DMS53 treated with DMSO at 0.1 percent for 48 hours (cell line): ENCODE data around the gene SLC1A7.
A peak's percentile ranks its signal among the peaks of the same experiment; 100 is the strongest.

Experiments used
- DNase-seq: peaks from one replicate; lab custom pipeline; 2025; ENCODE audit not compliant: unreplicated experiment; lab: John Stamatoyannopoulos, UW

The SLC1A7 gene

DNA sequence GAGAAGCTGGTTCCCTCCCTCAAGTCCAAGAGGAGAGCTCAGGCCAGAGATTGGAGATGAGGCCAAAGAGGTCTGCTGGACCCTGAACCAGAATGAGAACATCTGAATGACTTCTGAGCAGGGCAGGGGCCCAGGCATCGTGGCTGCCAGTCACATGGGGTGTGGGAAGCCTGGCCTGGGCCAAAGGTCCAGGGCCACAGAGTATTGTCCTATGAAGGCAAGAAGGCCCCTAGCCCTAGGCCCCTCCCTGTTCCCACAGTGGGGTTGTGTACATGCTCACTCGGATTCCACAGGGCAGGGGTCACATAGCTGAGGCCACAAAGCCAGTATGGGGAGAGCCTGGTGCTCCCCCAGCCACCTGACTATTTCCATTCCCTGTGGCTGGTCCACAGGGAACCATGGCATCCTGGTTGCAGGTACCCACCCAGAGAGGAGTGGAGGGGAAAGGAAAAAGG lies 18.5 kb upstream of the SLC1A7 start:
- no peak for DNase-seq

DNA sequence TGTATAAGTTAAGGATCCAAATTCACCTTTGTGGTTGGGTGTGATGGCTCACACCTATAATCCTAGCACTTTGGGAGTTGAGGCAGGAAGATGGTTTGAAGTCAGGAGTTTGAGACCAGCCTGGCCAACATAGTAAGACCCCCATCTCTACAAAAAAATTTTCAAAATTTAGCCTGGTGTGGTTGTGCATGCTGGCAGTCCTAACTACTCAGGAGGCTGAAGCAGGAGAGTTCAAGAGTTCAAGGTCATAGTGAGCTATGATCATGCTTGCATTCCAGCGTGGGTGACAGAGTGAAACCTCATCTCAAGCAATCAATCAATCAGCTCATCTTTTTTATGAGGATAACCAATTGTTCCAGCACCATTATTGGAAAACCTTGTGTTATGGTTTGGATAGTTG lies 16.5 kb upstream of the SLC1A7 start:
- DNase-seq, result no peak

DNA sequence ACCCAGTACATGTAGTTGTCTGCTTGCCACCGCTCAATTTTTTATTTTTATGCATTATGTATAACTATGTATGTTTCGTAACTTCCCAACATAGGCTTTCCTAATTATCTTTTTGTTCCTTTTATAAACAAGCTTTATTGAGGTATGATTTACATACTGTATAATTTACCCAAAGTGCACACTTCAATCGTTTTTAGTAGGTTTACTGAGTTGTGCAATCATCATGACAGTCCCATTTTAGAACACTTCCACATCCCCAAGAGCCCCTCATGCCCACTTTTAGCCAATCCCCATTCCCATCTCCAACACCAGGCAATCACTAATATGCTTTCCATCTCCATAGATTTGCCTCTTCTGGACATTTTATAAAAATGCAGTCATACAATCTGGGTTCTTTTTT lies 14.3 kb upstream of the SLC1A7 start:
- DNase-seq, result no peak

DNA sequence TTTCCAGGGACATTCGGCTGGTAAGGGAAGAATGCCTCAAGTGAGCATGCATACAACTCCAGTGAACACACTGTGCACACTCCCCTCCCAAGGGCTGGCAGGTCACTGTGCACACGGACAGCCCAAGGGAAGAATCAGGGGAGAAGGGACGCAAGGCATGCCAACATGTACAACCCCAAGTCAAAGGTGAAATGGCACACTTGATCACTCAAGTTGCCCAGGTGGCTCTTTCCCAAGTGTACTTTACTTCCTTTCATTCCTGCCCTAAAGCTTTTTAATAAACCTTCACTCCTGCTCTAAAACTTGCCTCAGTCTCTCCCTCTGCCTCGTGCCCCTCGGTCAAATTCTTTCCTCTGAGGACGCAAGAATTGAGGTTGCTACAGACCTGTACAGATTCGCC lies 13.5 kb upstream of the SLC1A7 start:
- DNase-seq, result no peak

DNA sequence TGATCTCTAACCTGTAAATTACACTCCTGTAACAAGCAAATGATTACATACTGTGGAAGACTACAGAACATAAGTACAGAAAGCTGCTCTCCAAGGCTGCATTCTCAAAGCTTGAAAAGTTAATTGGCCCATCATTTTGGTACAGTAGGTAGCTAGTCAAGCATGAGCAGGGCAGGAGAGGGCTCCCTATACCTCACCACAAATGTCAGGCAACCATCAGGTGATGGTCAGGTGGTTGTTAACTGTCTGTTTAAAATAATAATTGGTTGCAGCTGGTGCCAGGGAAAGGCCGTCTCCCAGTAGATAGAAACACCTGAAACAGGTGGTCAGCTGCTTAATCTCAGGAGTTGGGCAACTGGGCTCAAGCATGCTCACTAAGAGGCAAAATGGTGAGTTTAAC lies 13.1 kb upstream of the SLC1A7 start:
- DNase-seq, result no peak

DNA sequence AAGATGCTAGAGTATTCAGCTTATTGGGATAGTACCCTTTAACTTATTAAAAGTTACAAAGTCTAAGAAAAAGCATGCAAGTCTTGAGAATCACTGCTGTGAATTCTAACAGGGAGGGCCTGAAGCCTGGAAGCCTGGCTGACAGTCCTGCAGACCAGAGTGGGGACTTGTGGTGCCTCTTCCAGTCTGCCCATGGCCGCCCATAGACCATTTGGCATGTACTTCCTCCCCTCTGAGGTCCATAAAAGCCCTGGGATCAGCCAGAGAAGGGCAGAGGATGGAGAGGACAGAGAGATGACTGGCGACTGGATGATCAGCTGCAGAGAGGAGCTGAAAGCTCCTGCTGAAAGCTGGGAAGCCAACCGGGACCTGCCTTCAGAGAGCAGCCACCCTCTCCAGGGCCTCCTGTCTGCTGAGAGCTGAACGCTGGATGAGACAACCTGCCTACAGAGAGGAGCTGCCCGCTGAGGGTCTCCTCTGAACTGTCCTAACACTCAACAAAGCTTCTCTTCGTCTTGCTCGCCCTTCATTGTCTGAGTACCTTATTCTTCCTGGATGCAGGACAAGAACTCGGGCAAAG lies 12.5 kb upstream of the SLC1A7 start:
- DNase-seq, result no peak

DNA sequence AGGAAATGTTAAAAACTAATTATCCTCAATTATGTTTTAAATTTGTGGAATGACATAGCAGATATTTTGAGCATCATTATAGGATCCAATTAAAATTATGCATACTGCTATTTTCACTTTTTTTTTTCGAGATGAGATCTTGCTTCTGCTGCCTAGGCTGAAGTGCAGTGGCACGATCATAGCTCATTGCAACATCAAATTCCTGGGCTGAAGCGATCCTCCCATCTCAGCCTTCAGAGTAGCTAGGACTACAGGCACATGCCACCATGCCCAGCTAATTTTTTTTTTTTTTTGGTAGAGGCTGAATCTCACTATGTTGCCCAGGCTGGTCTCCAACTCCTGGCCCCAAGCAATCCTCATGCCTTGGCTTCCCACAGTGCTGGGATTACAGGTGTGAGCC lies 11.3 kb upstream of the SLC1A7 start:
- no peak for DNase-seq

DNA sequence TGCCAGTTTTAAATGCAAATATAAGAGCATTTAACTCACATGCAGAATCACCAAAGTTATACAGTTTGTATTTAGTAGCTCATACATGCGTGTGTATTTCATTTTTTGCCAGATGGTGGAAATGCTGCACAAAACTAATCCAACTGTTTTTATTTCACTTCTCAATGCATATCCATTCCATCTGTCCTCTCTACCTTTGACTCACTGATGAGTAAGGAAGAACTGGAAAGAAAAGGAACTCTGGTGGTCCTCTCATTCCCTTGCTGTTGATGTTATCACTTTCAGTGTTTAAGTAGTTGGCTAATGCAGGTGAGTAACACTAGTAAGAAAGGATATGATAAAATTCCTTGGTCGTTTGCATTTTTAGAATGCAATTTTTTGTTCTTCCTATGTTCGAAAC lies 5.7 kb upstream of the SLC1A7 start:
- no peak for DNase-seq

DNA sequence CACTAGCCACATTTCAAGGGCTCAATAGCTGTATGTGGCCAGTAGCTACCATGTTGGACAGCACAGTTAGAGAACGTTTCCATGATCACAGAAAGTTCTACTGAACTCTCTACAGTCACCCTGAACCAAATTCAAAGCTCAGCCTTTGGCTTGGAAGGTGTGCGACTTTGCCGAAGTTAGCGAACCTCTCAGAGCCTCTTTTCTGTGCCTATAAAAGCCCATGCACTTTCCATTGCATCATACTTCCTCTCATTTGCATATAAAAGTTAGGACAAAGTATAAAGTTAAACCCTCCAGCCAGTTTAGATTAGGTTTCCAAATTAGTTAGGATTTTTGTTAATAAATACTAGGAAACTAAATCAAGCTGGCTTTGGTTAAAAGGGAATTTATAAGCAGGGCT lies 4.7 kb upstream of the SLC1A7 start:
- no peak for DNase-seq

DNA sequence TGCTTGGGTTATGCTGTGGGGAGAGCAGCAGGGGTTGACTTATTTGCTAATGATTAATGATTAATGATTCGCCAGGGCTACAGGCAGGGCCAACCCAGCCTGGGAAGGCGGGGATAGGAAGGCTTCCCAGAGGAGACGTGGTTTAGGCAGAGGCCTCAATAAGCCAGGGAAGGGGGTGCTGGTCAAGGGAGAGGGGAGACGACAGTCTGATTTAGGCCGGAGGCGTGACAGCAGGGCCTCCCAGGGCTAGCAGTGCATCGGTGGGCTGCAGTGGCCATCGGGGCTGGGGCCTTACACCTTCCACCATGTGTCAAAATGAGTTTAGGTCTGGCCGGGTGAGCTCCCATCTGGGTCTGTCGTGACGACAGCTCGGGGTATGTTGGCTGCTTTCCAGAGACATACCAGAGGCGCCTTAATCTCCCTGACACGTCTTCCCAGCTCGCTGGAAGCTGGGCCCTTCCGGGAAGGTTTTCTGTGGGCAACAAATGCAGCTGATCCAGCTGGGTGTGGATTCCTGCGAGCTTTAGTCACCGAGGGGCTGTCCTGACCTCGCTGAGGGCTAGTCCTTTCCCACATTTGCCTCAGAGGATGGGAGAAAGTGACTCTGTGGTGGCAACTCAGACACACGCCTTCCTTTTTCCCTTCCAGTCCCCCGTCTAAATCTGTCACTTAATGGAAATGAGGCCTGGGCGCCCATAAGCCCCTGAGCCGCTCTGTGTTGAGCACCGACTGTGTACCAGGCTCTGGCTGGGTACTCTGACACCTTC lies 3.7 kb upstream of the SLC1A7 start:
- peak; percentile 94 for DNase-seq

DNA sequence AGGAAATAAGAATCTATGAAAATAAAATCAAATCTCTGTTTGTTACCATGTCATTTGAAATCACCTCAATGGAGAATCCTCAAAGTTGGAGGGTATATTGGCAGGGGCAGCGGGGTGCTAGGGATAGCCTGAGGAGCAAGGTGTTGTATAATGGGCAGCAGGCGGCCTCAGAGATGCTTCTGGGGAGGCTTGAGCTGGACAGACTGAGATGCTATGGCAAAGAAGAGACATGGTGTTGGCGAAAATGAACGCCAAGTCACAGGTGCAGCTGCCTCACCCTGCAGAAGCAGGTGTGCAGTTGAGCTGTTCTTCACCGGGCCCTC lies 3.1 kb upstream of the SLC1A7 start:
- no peak for DNase-seq

DNA sequence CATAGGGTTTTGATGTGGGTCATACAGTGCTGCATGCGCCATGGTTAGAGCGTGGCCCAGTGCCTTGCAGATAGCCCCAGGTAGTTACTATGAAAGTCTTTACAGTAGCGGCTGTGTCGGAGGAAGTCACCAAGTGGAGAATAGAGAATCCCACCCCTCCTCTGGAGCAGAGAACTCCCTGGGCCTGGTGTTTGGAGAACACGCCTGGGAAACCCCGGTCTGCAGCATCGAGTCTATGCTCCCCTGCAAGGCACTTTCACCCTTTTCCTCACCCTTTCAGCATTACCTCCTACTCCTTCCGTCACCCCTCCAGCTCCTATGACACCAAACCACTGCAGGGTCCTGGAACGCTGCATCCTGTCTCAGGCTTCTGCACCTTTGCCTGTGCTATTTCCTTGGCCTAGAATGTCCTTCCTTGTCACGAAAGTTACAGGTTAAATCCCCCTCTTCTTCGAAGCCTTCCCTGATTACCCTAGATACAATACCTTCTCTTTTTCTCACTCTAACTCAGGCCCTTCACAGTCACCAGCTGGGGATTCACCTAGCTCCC lies 2.7 kb upstream of the SLC1A7 start:
- DNase-seq, result no peak

DNA sequence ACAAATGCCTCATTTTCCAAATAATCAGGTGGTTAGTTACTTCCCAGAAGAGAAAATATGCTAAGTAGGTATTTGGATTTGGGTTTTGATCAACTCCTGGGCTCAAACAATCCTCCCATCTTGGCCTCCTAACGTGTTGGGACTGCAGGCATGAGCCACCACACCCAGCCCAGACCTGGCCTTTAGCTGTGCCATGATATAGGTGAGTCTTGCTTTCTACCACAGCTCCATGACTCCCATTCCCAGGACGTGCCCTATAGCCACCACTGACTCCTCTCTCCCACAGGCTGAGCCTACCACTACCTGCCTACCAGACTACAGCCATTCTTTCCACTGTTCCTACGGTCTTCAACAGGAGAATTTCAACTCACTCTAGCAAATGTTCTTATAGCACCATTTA lies 1.8 kb upstream of the SLC1A7 start:
- DNase-seq, result no peak

DNA sequence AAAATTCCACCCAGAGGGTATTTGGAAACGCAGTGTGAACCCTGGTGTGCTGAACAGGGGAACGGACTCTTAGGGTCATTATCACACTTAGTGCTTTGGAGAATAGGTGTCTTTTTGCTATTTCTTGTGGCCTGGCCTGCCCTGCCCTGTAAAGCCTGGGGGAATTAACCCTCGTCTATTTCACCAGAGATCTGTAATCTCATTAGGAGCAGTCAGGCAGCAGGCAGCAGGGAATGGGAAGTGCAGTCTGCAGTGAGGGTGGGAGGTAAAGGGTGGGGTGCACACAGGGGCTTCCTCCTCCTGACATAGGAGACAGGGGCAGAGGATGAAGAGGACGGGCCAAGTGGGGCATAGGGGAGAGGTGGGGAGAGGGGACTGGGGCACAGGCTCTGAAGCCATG lies 1.1 kb upstream of the SLC1A7 start:
- DNase-seq, result no peak

DNA sequence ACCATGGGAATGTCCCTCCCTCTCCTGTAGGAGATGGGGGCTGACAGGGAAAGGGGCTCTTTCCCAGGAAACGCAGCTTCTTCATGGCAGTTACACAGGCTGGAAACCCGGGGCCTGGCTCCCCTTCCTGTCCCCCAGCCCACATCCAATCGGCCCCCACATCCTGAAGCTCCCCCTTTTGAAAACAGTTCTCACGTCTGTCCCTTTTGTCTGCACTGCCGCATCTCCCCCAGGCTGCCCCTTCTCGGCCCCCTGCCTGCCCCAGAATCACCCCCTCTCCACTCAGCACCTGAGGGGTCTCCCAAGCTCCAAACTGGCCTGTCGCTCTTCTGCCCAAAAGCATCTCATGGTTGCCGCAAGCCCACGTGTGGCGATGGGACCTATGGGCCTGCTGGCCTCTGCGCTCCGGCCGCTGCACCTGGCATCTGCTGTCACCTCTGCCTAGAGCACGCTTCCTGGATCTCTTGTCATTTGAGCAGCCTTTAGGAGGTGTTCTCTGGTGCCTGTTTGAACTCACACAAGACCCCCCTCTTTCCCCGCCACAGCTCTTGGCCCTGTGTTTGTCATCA lies 867 bp downstream of the SLC1A7 start:
- no peak for DNase-seq

DNA sequence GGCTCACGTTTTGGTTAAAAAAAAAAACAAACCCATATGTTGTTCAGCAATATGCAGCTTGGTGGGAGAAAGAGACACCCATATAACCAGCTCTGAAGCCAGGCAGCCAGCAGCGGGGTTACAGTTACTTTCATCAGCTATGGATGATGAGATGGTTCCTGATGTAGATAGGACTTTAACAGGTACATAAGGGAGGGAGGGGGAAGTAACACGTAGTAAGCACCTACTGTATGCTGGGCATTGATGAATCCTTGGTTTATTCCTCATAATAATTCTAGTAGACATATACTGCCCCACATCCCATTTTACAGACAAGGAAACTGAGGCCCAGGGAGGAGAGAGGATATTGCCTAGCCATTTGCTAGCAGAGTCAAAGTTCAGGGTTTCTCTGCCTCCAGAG lies 2.0 kb downstream of the SLC1A7 start:
- DNase-seq, result no peak

DNA sequence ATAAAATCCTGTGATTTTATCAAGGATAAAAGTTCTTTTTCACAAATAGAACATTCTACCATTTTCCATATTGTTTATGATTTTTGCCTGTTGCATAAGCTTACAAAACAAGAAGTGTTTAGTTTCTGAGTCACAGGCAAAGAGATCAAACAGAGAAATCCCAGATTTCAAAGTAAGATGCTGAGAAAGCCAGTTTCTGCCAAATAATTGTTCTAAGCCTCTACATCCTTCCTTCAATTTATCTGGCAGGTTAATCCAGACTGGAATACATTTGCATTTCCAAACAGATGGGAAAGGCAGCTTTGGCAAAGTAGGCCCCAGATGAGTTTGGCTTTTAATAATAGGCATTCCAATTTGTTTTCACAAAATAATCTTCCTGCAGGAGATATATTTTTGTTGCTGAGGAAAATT lies 2.5 kb downstream of the SLC1A7 start:
- DNase-seq, result peak; percentile 33

DNA sequence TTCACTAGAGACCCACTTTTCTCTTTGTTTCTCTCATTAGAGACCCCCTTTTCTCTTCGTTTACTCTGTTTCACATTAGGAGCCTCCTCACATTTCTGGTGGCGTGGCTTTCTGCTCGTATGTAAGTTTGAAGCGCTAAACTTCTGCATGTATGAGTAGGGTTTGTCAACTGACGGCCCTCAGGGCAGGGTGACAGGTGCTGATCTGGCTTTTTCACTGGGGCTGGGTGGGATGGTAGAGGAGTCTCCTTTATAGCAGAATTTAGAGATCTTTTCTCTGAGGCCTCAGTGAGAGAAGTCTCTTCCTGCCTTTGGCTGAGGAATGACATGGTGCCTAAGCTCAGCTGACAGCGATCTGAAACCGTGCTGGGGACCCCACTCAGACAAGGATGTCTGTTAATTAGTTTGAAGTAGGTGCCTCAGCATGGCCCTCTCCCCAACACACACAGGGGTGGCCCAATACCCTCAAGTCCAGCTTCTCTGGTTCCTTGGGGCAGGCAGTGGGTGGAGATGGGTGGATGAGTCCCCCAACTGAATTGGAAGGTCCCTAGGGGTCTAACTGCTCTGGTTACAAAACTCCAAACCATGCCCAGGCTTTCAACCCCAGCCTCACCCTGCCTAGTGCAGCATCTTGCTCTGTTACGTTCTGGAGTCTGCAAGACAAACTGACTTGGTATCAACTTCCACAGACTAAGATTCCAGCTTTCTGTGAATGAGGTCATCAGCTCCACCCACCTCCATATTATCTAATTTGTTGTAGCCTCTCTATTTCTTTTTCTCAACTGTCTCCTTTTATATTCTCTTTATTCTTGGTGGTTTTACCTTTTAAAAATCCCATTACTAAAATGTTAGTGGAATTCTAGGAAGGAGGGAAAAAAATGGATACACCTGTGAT lies 3.2 kb downstream of the SLC1A7 start:
- DNase-seq, result no peak

DNA sequence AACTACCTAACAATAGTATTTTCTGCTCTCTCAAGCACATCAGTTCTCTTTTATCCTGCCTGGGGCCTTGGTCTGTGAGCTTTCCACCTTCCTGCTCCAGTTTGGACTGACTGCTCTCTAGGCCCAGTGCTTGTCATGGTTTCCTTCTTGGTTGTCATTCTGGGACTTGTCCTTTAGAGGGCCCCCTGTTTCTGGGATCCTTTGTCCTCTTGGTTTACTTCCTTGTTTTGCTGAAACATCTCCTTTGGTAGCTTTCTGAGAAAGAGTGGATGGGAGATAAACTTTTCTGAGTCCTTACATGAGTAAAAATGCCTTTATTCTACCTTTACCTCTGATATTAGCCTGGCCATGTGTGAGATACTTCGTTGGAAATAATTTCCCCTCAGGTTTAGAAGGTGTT lies 4.7 kb downstream of the SLC1A7 start:
- peak; percentile 21 for DNase-seq

DNA sequence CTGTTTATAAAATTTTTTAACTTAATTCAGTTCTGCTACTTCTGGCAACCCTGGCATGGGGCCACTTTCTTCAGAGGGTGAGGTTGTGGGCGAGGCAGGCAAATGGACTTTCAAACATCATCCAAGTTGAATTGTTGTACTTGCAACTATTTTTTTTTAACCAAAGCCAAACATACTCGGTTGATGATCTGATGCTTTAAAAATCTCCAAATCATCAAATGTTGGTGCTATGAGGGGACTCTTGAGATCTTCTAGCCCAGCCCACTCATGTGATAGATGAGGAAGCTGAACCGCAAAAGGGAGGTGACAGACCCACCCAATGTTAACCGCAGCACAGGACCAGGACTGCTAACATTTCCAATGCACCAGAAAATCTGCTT lies 6.7 kb downstream of the SLC1A7 start:
- DNase-seq, result no peak

DNA sequence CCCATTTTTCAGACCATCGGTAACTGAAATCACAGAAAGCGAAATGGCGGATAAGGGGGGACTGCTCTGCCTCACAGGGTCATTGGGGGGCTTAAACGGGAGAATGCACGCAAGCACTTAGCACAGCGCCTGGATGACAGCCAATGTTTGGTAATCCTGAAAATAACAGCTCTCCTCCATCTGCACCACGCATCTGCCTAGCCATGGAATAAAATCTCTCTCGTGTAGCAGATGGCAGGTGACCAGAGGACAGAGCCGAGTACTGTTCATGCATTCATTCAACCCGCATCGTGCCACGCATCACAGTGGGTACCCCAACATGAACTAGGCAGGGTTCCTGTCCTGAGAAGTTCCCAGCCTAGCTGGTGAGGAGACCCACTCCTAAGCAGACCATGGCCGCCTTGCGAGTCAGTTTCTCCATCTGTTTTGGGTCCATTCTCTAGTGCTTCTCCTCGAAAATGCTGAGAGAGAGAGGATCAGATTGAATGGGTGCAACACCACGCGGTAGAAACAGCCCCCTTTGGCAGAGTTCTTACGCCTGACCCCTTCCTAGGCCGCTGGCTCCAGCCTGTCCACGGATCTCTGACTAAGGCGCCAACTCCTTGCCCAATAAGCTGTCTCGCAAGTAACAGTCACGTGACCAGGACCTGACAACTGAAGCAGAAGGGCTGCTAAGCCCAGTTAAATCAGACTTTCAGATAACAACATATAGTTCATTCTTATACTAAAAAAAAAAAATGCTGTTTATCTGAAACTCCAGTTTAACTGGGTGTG lies 7.3 kb downstream of the SLC1A7 start:
- DNase-seq, result no peak
